Epithelial cell of esophagus (primary cell): ENCODE measurements around the gene CCDC183.
"Not testable (repeated sequence)": the region's sequence is repeated elsewhere in the genome, so short reads cannot be mapped to it uniquely, and the experiment has no call there.

Experiments used
- DNase-seq: peaks from one replicate; pipeline ENCODE4 v3.0.0; 2010; ENCODE audit warnings: low read depth
- H3K4me3 ChIP-seq: 2 replicates; pipeline ENCODE4 v1.5.1; 2011; ENCODE audit warnings: mild to moderate bottlenecking, low read length, control low read depth
- CTCF ChIP-seq: IDR thresholded peaks from 2 replicates; pipeline ENCODE4 v1.5.1; 2011; ENCODE audit warnings: low read depth, mild to moderate bottlenecking, low read length, control low read depth, inconsistent platforms; ENCODE audit not compliant: insufficient read depth; ENCODE audit errors: missing control alignments

CCDC183 gene

DNA sequence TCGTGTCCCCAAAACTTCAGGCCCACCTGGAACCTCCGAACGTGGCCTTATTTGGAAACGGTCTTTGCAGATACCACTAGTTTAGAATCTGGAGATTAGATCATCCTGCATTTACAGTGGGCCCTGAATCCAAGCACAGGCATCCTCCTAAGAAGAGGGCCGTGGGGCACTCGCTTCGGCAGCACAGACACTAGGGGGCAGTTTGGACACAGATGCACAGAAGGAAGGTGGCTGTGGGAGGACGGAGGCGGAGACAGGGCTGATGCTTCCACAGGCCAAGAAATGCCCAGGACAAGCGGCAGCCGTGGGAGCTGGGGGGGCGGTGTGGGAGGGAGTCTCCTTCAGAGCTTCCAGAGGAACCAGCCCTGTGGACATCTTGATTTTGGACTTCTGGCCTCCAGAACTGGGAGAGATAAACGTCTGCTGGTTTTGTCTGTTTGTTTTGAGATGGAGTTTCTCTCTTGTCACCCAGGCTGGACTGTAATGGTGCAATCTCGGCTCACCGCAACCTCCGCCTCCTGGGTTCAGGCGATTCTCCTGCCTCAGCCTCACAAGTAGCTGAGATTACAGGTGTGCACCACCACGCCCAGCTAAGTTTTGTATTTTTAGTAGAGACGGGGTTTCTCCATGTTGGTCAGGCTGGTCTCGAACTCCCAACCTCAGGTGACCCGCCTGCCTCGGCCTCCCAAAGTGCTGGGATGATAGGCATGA, 35.1 kb upstream of the CCDC183 start:
- peak; percentile 71 for DNase-seq
- peak; percentile 65 for TF ChIP-seq CTCF
- H3K4me3 ChIP-seq, result not testable (repeated sequence)

- TF ChIP-seq CTCF, result no peak
- DNase-seq, result no peak
- no peak overlapping the region for H3K4me3 ChIP-seq
These were observed 34.6 kb upstream of the CCDC183 start for GRCh38 chr9:136761545-136761981.

- DNase-seq, result no peak
- no peak for TF ChIP-seq CTCF
- no peak overlapping the region for H3K4me3 ChIP-seq
These were observed 33.9 kb upstream of the CCDC183 start for GRCh38 chr9:136762221-136762691.

DNA sequence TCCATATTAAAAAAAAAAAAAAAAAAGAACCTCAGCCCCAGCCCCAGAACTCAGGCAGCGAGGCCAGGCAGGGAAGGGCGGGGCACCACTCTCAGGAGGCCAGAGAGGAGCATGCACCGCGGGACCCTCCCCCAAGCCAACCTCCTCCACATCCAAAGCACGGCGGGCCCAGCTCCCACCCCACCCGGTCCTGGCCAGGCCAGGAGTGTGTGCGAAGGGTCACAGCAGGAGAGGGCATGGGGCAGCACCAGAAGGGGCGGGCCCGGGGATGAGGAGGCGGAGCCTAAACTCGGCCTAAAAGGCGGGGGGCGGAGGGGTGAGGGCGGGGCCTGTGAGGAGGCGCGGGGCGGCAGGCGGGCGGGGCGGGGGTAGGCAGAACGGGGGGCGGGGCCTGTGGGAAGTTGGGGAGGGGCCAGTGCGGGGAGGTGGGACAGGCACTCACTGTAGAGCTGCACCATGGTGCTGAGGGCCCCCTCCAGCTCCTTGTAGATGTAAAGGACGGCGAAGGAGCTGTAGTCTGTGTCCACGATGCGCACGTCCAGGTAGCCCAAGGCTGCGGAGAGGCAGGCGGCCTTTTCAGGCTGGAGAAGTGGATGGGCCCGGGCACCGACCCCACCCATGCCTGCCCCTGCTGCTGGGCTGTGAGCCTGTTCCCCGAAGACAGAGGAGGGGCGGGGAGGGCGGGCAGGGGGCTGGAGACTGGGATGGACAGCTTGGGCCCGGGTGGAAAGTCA, 33.1 kb upstream of the CCDC183 start:
- peak; percentile 36 for DNase-seq
- TF ChIP-seq CTCF, result no peak
- no peak overlapping the region for H3K4me3 ChIP-seq

DNA sequence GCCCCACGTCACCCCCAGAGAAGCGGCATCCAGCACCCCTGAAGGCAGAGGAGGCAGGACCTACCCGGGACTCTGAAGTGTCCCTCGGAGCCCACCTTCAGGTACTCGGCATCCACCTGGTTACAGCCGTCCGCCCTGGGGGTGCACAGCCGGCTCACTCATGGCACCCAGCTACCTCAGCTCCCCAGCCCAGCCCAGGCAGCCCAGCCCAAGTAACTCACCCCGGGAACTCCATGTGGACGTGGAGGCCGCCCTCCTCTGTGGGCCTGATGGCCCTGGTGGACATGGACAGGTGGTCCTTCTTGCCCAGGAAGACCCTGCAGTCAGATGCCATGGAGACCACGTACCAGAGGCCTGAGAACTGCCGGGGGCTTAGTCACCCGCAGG, 32.5 kb upstream of the CCDC183 start:
- TF ChIP-seq CTCF, result no peak
- no peak for DNase-seq
- no peak overlapping the region for H3K4me3 ChIP-seq

- DNase-seq, result no peak
- TF ChIP-seq CTCF, result no peak
- no peak within 1 kb of the TSS for H3K4me3 ChIP-seq
These were observed 31.7 kb upstream of the CCDC183 start, which contains the start of gene LCN15 for GRCh38 chr9:136764301-136764891. LCN15 (minus strand) TSS chr9:136764518; CDS start chr9:136764488, 30 bp downstream.
